Stimulated activated CD8-positive, alpha-beta memory T cell treated with anti-CD3 and anti-CD28 coated beads, Interleukin-12 subunit alpha, Interleukin-12 subunit beta, amount 100 ng/mL, for 24 hours (primary cell): ENCODE data around the gene XPNPEP2.

Source experiments
- DNase-seq: peaks from one replicate; pipeline ENCODE4 v3.0.0-alpha.2; 2020; ENCODE audit errors: extremely low read depth

Gene XPNPEP2

DNA sequence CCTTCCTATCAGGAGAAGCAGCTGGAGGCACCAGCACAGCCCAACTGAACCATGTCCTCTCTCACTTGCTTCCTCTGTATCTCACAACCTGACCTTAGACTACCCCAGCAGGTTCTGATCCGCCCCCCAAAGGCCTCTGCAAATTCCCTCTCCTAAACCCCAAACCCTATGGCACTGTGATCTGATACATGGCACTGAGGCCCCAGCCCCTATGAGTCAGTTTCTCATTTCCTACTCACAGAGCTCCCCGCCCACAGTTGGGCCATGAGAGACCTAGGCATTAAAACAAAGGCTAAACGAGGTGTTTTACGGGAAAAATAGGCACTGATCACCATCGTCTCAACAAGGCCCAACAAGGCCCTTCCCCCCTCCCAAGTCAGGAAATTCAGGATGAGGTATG is 60.1 kb downstream of the XPNPEP2 start:
- no peak for DNase-seq

- no peak for DNase-seq
These were observed 61.4 kb downstream of the XPNPEP2 start for GRCh38 chrX:129800186-129800585.

GRCh38 chrX:129802863-129803262 is 64.1 kb downstream of the XPNPEP2 start:
- no peak for DNase-seq

GRCh38 chrX:129804806-129805205 is 66.0 kb downstream of the XPNPEP2 start:
- no peak for DNase-seq

- DNase-seq: no peak
These were observed 69.5 kb downstream of the XPNPEP2 start for GRCh38 chrX:129808158-129808828.

DNA sequence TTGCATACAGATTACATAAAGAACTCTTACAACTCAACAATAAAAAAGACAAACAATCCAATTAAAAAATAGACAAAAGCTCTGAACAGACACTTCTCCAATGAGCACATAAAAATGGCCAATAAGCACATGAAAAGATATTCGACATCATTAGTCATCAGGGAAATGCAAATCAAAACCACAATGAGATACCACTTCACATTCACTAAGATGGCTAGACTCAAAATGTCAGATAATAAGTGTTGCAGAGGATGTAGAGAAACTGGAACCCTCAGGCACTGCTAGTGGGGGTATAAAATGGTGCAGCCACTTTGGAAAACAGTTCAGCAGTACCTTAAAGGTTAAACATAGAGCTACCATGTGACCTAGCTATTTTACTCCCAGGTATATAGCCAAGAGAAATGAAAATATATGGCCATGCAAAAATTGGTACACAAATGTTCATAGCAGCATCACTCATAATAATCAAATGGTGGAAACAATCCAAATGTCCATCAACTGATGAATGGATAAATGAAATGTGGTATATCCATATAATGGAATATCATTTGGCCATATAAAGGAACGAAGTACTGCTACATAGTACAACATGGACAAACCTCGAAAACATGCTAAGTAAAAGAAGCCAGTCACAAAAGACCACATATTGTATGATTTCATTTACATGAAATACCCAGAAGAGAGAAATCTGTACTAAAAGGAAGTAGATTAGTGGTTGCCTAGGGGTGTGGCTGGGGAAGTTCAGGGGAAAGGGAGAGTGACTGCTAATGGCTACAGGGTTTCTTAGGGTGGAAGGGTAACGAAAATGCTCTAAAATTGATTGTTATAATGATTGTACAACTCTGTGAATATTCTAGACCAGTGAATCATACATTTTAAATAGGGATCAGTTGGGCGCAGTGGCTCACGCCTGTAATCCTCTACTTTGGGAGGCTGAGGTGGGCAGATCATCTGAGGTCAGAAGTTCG is 70.3 kb downstream of the XPNPEP2 start:
- no peak for DNase-seq

GRCh38 chrX:129813662-129814368 is 75.0 kb downstream of the XPNPEP2 start:
- no peak for DNase-seq

- DNase-seq: no peak
These were observed 79.3 kb downstream of the XPNPEP2 start for GRCh38 chrX:129818123-129818522.
